IPS-20b (cell line): ENCODE measurements around the gene DENND1A.

ENCODE experiments used
- H3K27ac ChIP-seq: one replicate; pipeline ENCODE4 v1.5.1; 2013; ENCODE audit warnings: low read length
- H3K27me3 ChIP-seq: 2 replicates; pipeline ENCODE4 v1.6.1; 2013; ENCODE audit warnings: mild to moderate bottlenecking, low read length, inconsistent platforms; ENCODE audit not compliant: insufficient read depth
- H3K36me3 ChIP-seq: 2 replicates; pipeline ENCODE4 v1.6.1; 2013; ENCODE audit warnings: low read depth, mild to moderate bottlenecking, inconsistent platforms, low read length, moderate library complexity; ENCODE audit not compliant: insufficient read depth
- H3K4me1 ChIP-seq: 2 replicates; pipeline ENCODE4 v1.6.1; 2013; ENCODE audit warnings: mild to moderate bottlenecking, control low read depth, inconsistent platforms, low read length, moderate library complexity; ENCODE audit not compliant: insufficient read depth
- H3K4me3 ChIP-seq: 2 replicates; pipeline ENCODE4 v1.5.1; 2013; ENCODE audit warnings: mild to moderate bottlenecking, low read length, inconsistent platforms
- H3K9ac ChIP-seq: 2 replicates; pipeline ENCODE4 v1.6.1; 2013; ENCODE audit warnings: low read depth, mild to moderate bottlenecking, inconsistent platforms, low read length, moderate library complexity
- H3K9me3 ChIP-seq: 2 replicates; pipeline ENCODE4 v1.6.1; 2013; ENCODE audit warnings: mild to moderate bottlenecking, low read depth, low read length, inconsistent platforms; ENCODE audit not compliant: insufficient read depth

Gene DENND1A

GRCh38 chr9:123347289-123348060 is 582.5 kb downstream of the DENND1A start:
- Histone ChIP-seq H3K9me3 (no peaks in the 10 kb centered on the region), H3K27ac (no peak overlapping the region), H3K4me3 (no peak overlapping the region), H3K4me1 (no peaks in the 10 kb centered on the region), H3K9ac (no peak overlapping the region), H3K36me3 (no peaks in the 10 kb centered on the region), H3K27me3 (no peaks in the 10 kb centered on the region; the same call in 1 of the 2 replicates)

- Histone ChIP-seq H3K9me3 (no peaks in the 10 kb centered on the region), H3K27ac (no peak overlapping the region)
These were observed 583.1 kb downstream of the DENND1A start for GRCh38 chr9:123346826-123347225.

DNA sequence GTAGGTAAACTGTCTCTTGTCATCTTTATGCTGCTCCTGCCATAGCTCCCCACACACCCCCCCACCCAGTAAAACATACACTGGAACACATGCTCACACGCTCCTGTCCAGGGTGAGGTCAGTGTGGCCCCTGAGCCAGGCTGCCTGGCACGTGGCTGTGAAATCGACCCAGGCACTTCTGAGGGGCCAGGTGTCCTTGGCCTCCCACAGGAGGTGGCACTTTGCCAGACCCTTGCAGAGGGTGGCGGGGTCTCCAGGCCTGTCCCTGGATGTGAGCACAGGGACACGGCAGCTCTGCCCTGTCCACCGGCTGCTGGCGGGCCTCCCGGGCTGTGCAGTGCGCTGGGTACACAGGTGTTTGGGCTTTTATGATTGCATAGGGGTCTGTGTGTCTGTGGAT is 583.9 kb downstream of the DENND1A start:
- Histone ChIP-seq H3K36me3 (no peaks in the 10 kb centered on the region), H3K27me3 (no peaks in the 10 kb centered on the region), H3K4me3 (no peak overlapping the region), H3K9ac (no peak overlapping the region), H3K4me1 (no peaks in the 10 kb centered on the region), H3K9me3 (no peaks in the 10 kb centered on the region), H3K27ac (no peak overlapping the region)

More at GRCh38 chr9:123346826-123347225, 583.1 kb downstream of the DENND1A start:
- Histone ChIP-seq H3K27me3 (no peaks in the 10 kb centered on the region), H3K4me1 (no peaks in the 10 kb centered on the region), H3K4me3 (no peak overlapping the region), H3K9ac (no peak overlapping the region), H3K36me3 (no peaks in the 10 kb centered on the region)

GRCh38 chr9:123345567-123345955 is 584.4 kb downstream of the DENND1A start:
- no peak overlapping the region for H3K4me3 ChIP-seq
- H3K4me1 ChIP-seq = no peaks in the 10 kb centered on the region
- H3K9ac ChIP-seq = no peak overlapping the region
- no peaks in the 10 kb centered on the region for H3K36me3 ChIP-seq
- H3K27ac ChIP-seq = no peak overlapping the region
- H3K9me3 ChIP-seq = no peaks in the 10 kb centered on the region
- H3K27me3 ChIP-seq = no peaks in the 10 kb centered on the region

GRCh38 chr9:123344192-123344949 is 585.6 kb downstream of the DENND1A start:
- Histone ChIP-seq H3K4me1 (peaks cover 4% of the 10 kb centered on the region; the same call in 1 of the 2 replicates), H3K27ac (no peak overlapping the region), H3K4me3 (no peak overlapping the region), H3K27me3 (no peaks in the 10 kb centered on the region), H3K36me3 (no peaks in the 10 kb centered on the region), H3K9me3 (no peaks in the 10 kb centered on the region), H3K9ac (no peak overlapping the region)

GRCh38 chr9:123343443-123344191 is 586.3 kb downstream of the DENND1A start:
- no peak overlapping the region for H3K9ac ChIP-seq
- H3K9me3 ChIP-seq = no peaks in the 10 kb centered on the region
- H3K4me3 ChIP-seq = no peak overlapping the region
- no peak overlapping the region for H3K27ac ChIP-seq
- H3K4me1 ChIP-seq = peaks cover 4% of the 10 kb centered on the region; the same call in 1 of the 2 replicates
- H3K36me3 ChIP-seq = no peaks in the 10 kb centered on the region
- no peaks in the 10 kb centered on the region for H3K27me3 ChIP-seq

- H3K36me3 ChIP-seq = no peaks in the 10 kb centered on the region
- H3K4me1 ChIP-seq = peaks cover 4% of the 10 kb centered on the region; the same call in 1 of the 2 replicates
- H3K9me3 ChIP-seq = no peaks in the 10 kb centered on the region
- no peaks in the 10 kb centered on the region for H3K27me3 ChIP-seq
- no peak overlapping the region for H3K4me3 ChIP-seq
- H3K27ac ChIP-seq = no peak overlapping the region
- H3K9ac ChIP-seq = no peak overlapping the region
These were observed 587.7 kb downstream of the DENND1A start for GRCh38 chr9:123342247-123342646.

GRCh38 chr9:123341816-123342215 is 588.1 kb downstream of the DENND1A start:
- Histone ChIP-seq H3K4me3 (no peak overlapping the region), H3K27me3 (no peaks in the 10 kb centered on the region), H3K27ac (no peak overlapping the region), H3K4me1 (peaks cover 4% of the 10 kb centered on the region; the same call in 1 of the 2 replicates), H3K9me3 (no peaks in the 10 kb centered on the region), H3K36me3 (no peaks in the 10 kb centered on the region), H3K9ac (no peak overlapping the region)

DNA sequence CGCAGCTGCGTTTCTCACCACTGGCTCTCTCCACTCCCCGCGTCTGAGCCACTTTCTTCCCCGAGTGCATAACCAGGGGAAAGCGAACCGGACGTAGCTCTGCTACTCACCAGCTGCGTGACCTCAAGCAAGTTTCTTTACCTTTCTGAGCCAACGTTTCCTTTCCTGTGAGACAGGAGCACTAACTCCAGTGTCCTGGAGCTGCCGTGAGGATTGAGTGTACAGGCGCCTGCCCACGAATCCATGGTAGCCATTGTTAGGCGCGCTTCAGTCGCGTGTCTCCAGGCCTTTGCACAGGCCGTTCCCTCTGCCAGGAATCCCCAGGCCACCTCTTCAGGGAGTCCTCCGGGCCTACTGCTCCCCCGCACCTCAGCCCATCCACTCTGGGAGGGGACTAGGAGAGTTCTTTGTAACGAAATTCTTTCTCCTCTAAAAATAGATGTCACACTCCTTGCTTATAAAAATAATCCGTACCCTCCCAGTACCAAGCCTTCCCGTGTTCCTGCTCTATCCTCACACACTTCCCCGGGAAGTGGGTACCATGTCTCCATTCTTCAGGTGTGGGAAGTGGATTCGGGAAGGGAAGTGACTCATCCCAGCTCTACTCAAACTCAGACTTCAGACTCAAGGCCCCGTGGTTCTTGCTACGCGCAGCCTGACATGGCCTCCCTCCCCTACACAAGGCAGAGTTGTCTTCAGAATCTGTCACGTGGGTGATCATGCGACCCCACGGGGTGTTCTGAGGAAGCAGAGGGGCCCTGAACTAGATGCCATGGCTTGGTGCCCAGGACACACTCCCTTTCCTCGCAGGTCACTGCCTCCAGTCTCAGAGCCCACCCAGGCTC is 590.0 kb downstream of the DENND1A start:
- Histone ChIP-seq H3K9me3 (no peaks in the 10 kb centered on the region), H3K36me3 (no peaks in the 10 kb centered on the region), H3K27me3 (no peaks in the 10 kb centered on the region), H3K4me3 (no peak overlapping the region), H3K27ac (no peak overlapping the region), H3K9ac (no peak overlapping the region), H3K4me1 (peaks cover 11% of the 10 kb centered on the region; the same call in 1 of the 2 replicates)

DNA sequence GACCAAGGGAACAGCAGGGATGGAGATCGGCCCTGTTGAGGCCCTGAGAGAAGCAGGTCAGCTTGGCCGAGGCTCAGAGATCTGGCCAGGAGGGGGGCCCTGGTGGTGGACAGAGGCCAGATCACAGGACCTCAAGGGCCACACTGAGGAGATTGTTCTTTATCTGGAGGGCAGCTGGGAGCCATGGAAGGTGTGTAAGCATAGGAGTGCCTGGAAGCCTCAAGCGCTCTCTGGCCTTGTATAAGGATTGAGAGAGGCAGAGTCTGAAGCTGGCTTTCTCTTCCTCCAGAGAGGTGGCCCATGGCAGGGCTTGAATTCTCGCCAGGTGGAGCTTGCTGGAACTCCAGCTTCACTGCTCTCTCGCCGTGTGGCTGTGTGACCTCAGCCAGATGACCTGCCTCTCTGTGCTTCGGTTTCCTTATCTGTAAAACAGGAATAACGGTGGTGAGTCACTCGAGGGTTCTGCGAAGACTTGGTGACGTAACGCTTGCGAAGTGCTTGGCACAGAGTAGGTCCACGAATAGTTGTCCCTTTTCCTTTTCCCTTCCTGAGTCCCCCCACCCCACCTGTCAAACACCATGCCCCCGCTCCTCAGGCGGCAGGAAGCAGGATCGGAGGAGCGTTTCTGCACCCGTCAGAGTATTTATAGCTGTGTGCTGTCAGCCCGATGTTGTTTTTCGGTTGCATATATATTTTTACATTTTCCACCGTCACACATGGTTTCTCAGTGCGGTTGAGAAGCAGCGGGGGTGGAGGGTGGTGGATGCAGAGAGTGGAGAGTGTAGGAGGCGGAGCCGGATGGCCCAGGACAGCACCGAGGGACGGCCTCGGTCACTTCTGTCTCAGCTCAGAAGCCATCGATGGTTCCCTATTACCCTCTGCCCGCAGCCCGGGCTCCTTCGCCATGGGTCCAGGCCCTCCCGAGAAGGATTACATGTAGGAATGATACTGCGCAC is 590.9 kb downstream of the DENND1A start:
- peaks cover 11% of the 10 kb centered on the region; the same call in 1 of the 2 replicates for H3K4me1 ChIP-seq
- H3K27ac ChIP-seq = no peak overlapping the region
- H3K9me3 ChIP-seq = no peaks in the 10 kb centered on the region
- H3K36me3 ChIP-seq = no peaks in the 10 kb centered on the region
- H3K27me3 ChIP-seq = no peaks in the 10 kb centered on the region
- no peak overlapping the region for H3K4me3 ChIP-seq
- no peak overlapping the region for H3K9ac ChIP-seq
